Endodermal cell (in vitro differentiated cells): ENCODE results near the gene CREG1. TPM values are rescaled to one million over a fixed set of nuclear protein-coding genes. Genes with fewer than 3 reads are reported as not detected.

Experiments used
- DNase-seq: peaks from one replicate; pipeline ENCODE4 v3.0.0-alpha.2; 2017
- H3K27ac ChIP-seq: 2 replicates; pipeline ENCODE4 v1.5.1; 2013; ENCODE audit warnings: mild to moderate bottlenecking, low read depth, low read length, moderate library complexity
- H3K27me3 ChIP-seq: 2 replicates; pipeline ENCODE4 v1.6.1; 2013; ENCODE audit warnings: mild to moderate bottlenecking, low read length, moderate library complexity; ENCODE audit not compliant: insufficient read depth, control insufficient read depth, poor library complexity, severe bottlenecking
- H3K36me3 ChIP-seq: 2 replicates; pipeline ENCODE4 v1.7.0; 2013; ENCODE audit warnings: mild to moderate bottlenecking, low read length, moderate library complexity; ENCODE audit not compliant: control insufficient read depth, insufficient read depth
- H3K4me1 ChIP-seq: one replicate; pipeline ENCODE4 v1.7.0; 2013; ENCODE audit warnings: low read length; ENCODE audit not compliant: control insufficient read depth, insufficient read depth
- H3K4me3 ChIP-seq: 2 replicates; pipeline ENCODE4 v1.5.1; 2013; ENCODE audit warnings: mild to moderate bottlenecking, low read length, moderate library complexity
- H3K9ac ChIP-seq: 2 replicates; pipeline ENCODE4 v1.6.1; 2013; ENCODE audit warnings: mild to moderate bottlenecking, low read length, moderate library complexity; ENCODE audit not compliant: poor library complexity, severe bottlenecking; ENCODE audit errors: extremely low read depth
- H3K9me3 ChIP-seq: 2 replicates; pipeline ENCODE4 v1.6.1; 2013; ENCODE audit warnings: mild to moderate bottlenecking, low read length, moderate library complexity; ENCODE audit not compliant: control insufficient read depth
- H3K27ac Mint-ChIP-seq: 2 replicates; pipeline ENCODE4 v1.8.0; 2020; ENCODE audit warnings: mixed read lengths
- H3K27me3 Mint-ChIP-seq: 2 replicates; pipeline ENCODE4 v1.8.0; 2021; ENCODE audit warnings: mild to moderate bottlenecking, mixed read lengths; ENCODE audit not compliant: insufficient read depth
- H3K36me3 Mint-ChIP-seq: 2 replicates; pipeline ENCODE4 v1.8.0; 2020; ENCODE audit warnings: low read depth, mixed read lengths
- H3K4me1 Mint-ChIP-seq: 2 replicates; pipeline ENCODE4 v1.8.0; 2020; ENCODE audit warnings: mixed read lengths
- H3K4me3 Mint-ChIP-seq: 2 replicates; pipeline ENCODE4 v1.8.0; 2020; ENCODE audit warnings: mild to moderate bottlenecking, moderate library complexity, mixed read lengths
- H3K9me3 Mint-ChIP-seq: 2 replicates; pipeline ENCODE4 v1.8.0; 2020; ENCODE audit warnings: mild to moderate bottlenecking, mixed read lengths
- WGBS, 2 experiments: methylation state at CpG; one replicate each; pipeline versions ENCODE4 v1.1.5 to v1.1.7; 2013; ENCODE audit warnings: missing lambda C conversion rate in 2 of 2, mixed read lengths in 1 of 2; ENCODE audit not compliant: insufficient coverage in 1 of 2, insufficient read length in 1 of 2; 5-methylcytosine and 5-hydroxymethylcytosine counted together
- total RNA-seq, 2 donors: library from RNA; stranded (reverse); fragmentation: NEBNext Ultra II Directional in 1 of 2; extraction: Animal tissue kit (Norgen Biotek cat#: 25700) in 1 of 2; gene quantifications; 2 replicates in 1 of 2; 3 replicates in 1 of 2; pipeline ENCODE4 v1.2.1, GENCODE V29; 2021
- TF ChIP-seq, protein P1 (sequence below): fragments of 200-600 bp; sonication (generic); conservative IDR thresholded peaks from 2 replicates; pipeline ENCODE4 v1.5.0; 2021; ENCODE audit warnings: antibody characterized with exemption, mild to moderate bottlenecking

CREG1 gene
- total RNA-seq, 2 donors from 2014 or later = 19.0 to 19.7 TPM

DNA sequence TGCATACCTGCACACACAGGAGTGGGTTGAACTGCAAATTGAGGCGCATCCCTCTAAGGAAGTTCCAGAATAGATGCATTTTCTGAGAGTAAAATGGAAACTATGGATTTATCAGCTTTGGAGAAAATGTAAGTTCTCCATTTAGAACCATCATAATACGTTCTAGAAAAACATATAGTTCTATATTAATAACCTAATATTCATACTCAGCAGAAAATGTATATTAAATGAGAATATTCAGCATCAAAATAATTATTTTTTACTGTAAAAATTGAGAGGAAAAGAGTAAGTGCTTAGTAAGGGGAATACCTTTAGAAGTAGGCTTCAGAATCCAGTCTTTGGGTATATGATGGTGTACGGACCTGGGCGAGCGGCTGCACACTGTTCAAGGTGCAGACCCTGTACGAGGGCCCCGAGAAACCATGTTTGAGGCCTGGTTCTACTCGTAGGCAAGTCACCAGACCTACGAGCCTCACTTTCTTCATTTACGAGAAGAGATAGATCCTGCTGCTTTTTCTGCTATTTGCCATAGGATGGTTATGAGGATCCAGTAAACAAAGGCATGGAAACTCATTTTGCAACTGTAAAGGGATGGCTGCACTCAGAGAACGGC lies 42.1 kb downstream of the CREG1 start:
- no peak overlapping the region for H3K4me3 ChIP-seq
- H3K36me3 ChIP-seq = no peaks in the 10 kb centered on the region
- H3K27ac ChIP-seq = no peak overlapping the region
- Mint-ChIP-seq H3K27me3 (peaks cover 2% of the 10 kb centered on the region), H3K4me3 (no peak overlapping the region), H3K27ac (no peak overlapping the region), H3K36me3 (no peaks in the 10 kb centered on the region), H3K9me3 (no peaks in the 10 kb centered on the region), H3K4me1 (no peaks in the 10 kb centered on the region)
- no peaks in the 10 kb centered on the region for H3K9me3 ChIP-seq
- H3K9ac ChIP-seq = no peak overlapping the region
- no peaks in the 10 kb centered on the region for H3K4me1 ChIP-seq
- TF ChIP-seq, protein P1, sequence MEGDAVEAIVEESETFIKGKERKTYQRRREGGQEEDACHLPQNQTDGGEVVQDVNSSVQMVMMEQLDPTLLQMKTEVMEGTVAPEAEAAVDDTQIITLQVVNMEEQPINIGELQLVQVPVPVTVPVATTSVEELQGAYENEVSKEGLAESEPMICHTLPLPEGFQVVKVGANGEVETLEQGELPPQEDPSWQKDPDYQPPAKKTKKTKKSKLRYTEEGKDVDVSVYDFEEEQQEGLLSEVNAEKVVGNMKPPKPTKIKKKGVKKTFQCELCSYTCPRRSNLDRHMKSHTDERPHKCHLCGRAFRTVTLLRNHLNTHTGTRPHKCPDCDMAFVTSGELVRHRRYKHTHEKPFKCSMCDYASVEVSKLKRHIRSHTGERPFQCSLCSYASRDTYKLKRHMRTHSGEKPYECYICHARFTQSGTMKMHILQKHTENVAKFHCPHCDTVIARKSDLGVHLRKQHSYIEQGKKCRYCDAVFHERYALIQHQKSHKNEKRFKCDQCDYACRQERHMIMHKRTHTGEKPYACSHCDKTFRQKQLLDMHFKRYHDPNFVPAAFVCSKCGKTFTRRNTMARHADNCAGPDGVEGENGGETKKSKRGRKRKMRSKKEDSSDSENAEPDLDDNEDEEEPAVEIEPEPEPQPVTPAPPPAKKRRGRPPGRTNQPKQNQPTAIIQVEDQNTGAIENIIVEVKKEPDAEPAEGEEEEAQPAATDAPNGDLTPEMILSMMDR = no peak
- WGBS, 2 experiments = 92 to 99% methylated on average over 9 to 10 of the region's 11 CpGs
- no peaks in the 10 kb centered on the region for H3K27me3 ChIP-seq
- peak; percentile 15 for DNase-seq

DNA sequence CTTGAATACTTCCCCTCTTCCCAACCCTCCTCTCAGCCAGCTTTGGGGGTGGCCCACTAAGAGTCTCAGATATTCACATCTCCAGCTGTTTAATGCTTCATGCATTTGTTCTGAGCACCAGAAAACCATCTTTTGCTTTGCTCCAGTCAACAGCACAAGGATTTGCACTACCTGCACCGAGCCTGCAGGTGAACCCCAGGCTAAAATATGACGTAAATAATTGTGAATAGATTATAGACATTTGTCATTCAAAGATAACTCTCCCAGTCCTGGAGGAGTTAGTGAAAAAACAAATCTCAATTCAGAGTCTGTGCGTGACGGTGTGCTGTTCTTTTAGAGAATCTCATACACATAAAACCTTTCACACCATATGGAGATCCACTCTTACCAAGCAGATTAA lies 42.7 kb downstream of the CREG1 start:
- no peak overlapping the region for H3K27ac ChIP-seq
- H3K27me3 Mint-ChIP-seq = peaks cover 2% of the 10 kb centered on the region
- 91 to 100% methylated on average over 1 to 3 of the region's 4 CpGs for WGBS, 2 experiments
- H3K27me3 ChIP-seq = no peaks in the 10 kb centered on the region
- H3K27ac Mint-ChIP-seq = no peak overlapping the region
- no peaks in the 10 kb centered on the region for H3K4me1 ChIP-seq
- no peaks in the 10 kb centered on the region for H3K9me3 Mint-ChIP-seq
- H3K9me3 ChIP-seq = no peaks in the 10 kb centered on the region
- H3K4me3 Mint-ChIP-seq = no peak overlapping the region
- no peak overlapping the region for H3K9ac ChIP-seq
- peak; percentile 31 for DNase-seq
- H3K36me3 Mint-ChIP-seq = no peaks in the 10 kb centered on the region
- TF ChIP-seq, protein P1 = peak; percentile 9
- H3K36me3 ChIP-seq = no peaks in the 10 kb centered on the region
- no peaks in the 10 kb centered on the region for H3K4me1 Mint-ChIP-seq
- no peak overlapping the region for H3K4me3 ChIP-seq

- H3K9me3 Mint-ChIP-seq = no peaks in the 10 kb centered on the region
- Histone ChIP-seq H3K27ac (no peak overlapping the region), H3K4me1 (no peaks in the 10 kb centered on the region), H3K9me3 (no peaks in the 10 kb centered on the region), H3K4me3 (no peak overlapping the region), H3K9ac (no peak overlapping the region), H3K36me3 (no peaks in the 10 kb centered on the region), H3K27me3 (no peaks in the 10 kb centered on the region)
- H3K36me3 Mint-ChIP-seq = no peaks in the 10 kb centered on the region
- no peak for DNase-seq
- TF ChIP-seq, protein P1 = no peak
- WGBS, 2 experiments = 91 to 100% methylated on average over 2 to 3 of the region's 3 CpGs
- no peaks in the 10 kb centered on the region for H3K4me1 Mint-ChIP-seq
- H3K4me3 Mint-ChIP-seq = no peak overlapping the region
- peaks cover 4% of the 10 kb centered on the region for H3K27me3 Mint-ChIP-seq
- H3K27ac Mint-ChIP-seq = no peak overlapping the region
Measured at GRCh38 chr1:167510244-167510643, 43.3 kb downstream of the CREG1 start.
